Body of pancreas (tissue), 4 donors: ENCODE results near the gene DNAH10. TPM values are rescaled to one million over a fixed set of nuclear protein-coding genes. Genes with fewer than 3 reads are reported as not detected.
A peak's percentile ranks its signal among the peaks of the same experiment; 100 is the strongest.

Experiments
- ATAC-seq: fragments of 150-250 bp; one replicate; pipeline ENCODE4 v1.9.1; 2016
- DNase-seq, 4 donors: peaks; one replicate each; pipeline ENCODE4 v3.0.0-alpha.2; 2019
- H3K27ac ChIP-seq, 4 donors: fragments of 200-600 bp; sonication (generic); 1 replicate in 3 of 4; 2 replicates in 1 of 4; pipeline versions ENCODE4 v1.5.1 to v1.6.1; 2016 to 2019; ENCODE audit warnings: mild to moderate bottlenecking in 1 of 4, mixed read lengths in 1 of 4, moderate library complexity in 1 of 4
- H3K27me3 ChIP-seq, 2 donors: fragments of 200-600 bp; sonication (generic); one replicate each; pipeline ENCODE4 v1.6.0; 2016; ENCODE audit warnings: mild to moderate bottlenecking in 1 of 2
- H3K36me3 ChIP-seq, 2 donors: fragments of 200-600 bp; sonication (generic); replicated peaks in 1 of 2; 2 replicates each; pipeline ENCODE4 v1.5.1; 2016; ENCODE audit warnings: low read depth in 2 of 2; ENCODE audit not compliant: insufficient read depth in 1 of 2
- H3K4me1 ChIP-seq: fragments of 200-600 bp; sonication (generic); one replicate; pipeline ENCODE4 v1.6.0; 2016
- H3K4me3 ChIP-seq, 2 donors: fragments of 200-600 bp; sonication (generic); 1 replicate in 1 of 2; 2 replicates in 1 of 2; pipeline ENCODE4 v1.5.1; 2016 to 2019
- H3K9me3 ChIP-seq, 3 donors: fragments of 200-600 bp; sonication (generic); 1 replicate in 2 of 3; 2 replicates in 1 of 3; pipeline ENCODE4 v1.5.1; 2016
- POLR2A ChIP-seq, 3 donors: fragments of 450-650 bp; IDR thresholded peaks; one replicate each; pipeline ENCODE4 v1.6.1; 2016; ENCODE audit warnings: antibody characterized with exemption in 3 of 3, mild to moderate bottlenecking in 2 of 3
- WGBS, 2 donors: methylation state at CpG; one replicate each; pipeline ENCODE4 v1.1.5; 2017; 5-methylcytosine and 5-hydroxymethylcytosine counted together
- intact Hi-C: fragments of 100-400 bp; cut with DNase I; formaldehyde crosslinking; loops from one replicate; pipeline ENCODE4 v1.15.1; 2023
- total RNA-seq, 2 donors: library from RNA; depleted of rRNA; stranded (reverse); fragments of >200 nt; gene quantifications; one replicate each; pipeline ENCODE4 v1.1.0, GENCODE V29; 2016
- TF ChIP-seq, protein P1 (sequence below), 7 experiments: fragments of 450-650 bp in 4 of 7; fragments of 200-600 bp in 3 of 7; sonication (generic) in 3 of 7; IDR thresholded peaks; one replicate each; pipeline ENCODE4 v1.5.1; 2016 to 2019; ENCODE audit warnings: antibody characterized with exemption in 7 of 7

Gene DNAH10
- total RNA-seq, 2 donors from 2014 or later, result 0.26 TPM; not detected in 1

DNA sequence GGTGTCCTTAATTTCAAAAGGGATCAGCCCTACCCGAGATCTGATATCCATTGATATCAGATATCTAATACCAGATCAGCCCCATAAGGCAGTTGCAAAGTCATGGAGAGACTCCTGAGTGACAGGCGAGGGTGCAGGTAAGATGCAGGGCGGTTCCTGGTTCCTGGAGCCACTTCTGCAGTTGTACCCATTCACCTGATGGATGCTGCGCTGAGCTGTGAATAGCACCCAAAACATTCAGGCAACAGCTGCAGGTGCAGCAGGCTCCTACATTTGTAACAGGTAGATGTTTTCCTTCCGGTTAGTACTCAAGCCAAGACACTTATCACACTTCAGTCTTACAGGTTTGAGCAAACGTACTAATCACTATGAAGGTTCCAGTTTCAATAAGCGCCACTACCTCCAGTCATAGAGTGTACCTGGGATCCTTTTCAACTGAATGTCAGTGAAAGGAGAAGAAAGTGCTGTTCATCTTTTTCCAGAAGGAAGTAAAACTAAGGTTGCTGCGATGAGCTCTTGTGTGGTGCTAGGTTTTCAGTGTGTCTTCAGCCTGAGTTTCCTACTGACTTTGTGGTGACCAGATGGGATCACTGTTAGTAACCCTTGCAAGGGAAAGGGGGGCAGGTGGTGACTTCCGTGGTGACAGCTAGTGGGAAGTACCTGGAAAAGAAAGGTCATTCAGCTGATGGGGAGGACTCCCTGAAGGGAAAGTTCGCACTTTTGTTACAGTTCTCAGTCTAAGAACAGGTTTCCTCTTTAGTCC lies 48.1 kb upstream of the DNAH10 start:
- Histone ChIP-seq H3K36me3 (no peaks in the 10 kb centered on the region), H3K4me1 (peaks cover 24% of the 10 kb centered on the region), H3K4me3 (no peak overlapping the region), H3K9me3 (no peaks in the 10 kb centered on the region), H3K27me3 (no peaks in the 10 kb centered on the region), H3K27ac (peak overlapping the region in 3 of 4 donors; percentile 32 to 50 (median 45))
- DNase-seq (peak; percentile 19 to 49 (median 29)), ATAC-seq (no peak)
- no peak for TF ChIP-seq POLR2A (IDR thresholded peaks at IDR 0.05)
- TF ChIP-seq, protein P1, sequence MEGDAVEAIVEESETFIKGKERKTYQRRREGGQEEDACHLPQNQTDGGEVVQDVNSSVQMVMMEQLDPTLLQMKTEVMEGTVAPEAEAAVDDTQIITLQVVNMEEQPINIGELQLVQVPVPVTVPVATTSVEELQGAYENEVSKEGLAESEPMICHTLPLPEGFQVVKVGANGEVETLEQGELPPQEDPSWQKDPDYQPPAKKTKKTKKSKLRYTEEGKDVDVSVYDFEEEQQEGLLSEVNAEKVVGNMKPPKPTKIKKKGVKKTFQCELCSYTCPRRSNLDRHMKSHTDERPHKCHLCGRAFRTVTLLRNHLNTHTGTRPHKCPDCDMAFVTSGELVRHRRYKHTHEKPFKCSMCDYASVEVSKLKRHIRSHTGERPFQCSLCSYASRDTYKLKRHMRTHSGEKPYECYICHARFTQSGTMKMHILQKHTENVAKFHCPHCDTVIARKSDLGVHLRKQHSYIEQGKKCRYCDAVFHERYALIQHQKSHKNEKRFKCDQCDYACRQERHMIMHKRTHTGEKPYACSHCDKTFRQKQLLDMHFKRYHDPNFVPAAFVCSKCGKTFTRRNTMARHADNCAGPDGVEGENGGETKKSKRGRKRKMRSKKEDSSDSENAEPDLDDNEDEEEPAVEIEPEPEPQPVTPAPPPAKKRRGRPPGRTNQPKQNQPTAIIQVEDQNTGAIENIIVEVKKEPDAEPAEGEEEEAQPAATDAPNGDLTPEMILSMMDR (IDR thresholded peaks at IDR 0.05), result no peak
- 25 to 47% methylated on average over 10 of the region's 10 CpGs for WGBS, 2 donors
- intact Hi-C loops, result no loop called here

DNA sequence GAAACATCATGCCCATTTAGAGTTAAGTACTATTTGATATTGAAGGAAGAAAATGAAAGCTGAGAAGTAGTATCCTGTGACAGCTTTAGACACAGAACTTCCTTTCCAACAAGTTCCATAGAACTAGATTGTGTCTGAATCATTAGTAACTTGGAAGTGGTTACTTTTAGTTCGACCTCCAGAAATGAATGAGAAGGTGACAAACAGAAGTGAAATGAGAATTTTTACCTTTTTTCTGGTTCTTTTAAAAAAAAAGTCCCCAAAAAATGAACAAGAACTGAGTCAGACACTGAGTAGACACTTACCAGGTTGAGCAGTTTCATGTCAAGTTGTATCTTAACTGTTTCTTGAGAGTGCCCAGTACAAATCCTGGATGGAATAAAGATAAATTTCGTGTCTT lies 46.9 kb upstream of the DNAH10 start:
- H3K4me3 ChIP-seq, result no peak overlapping the region
- H3K36me3 ChIP-seq, result no peaks in the 10 kb centered on the region
- intact Hi-C loops, result no loop called here
- ATAC-seq (no peak), DNase-seq (no peak)
- H3K4me1 ChIP-seq, result peaks cover 24% of the 10 kb centered on the region
- H3K9me3 ChIP-seq, result no peaks in the 10 kb centered on the region
- WGBS, 2 donors, result 48 to 51% methylated on average over 2 of the region's 2 CpGs
- H3K27ac ChIP-seq, result no peak overlapping the region
- TF ChIP-seq POLR2A (IDR thresholded peaks at IDR 0.05), result no peak
- TF ChIP-seq, protein P1 (IDR thresholded peaks at IDR 0.05), result no peak
- H3K27me3 ChIP-seq, result no peaks in the 10 kb centered on the region

DNA sequence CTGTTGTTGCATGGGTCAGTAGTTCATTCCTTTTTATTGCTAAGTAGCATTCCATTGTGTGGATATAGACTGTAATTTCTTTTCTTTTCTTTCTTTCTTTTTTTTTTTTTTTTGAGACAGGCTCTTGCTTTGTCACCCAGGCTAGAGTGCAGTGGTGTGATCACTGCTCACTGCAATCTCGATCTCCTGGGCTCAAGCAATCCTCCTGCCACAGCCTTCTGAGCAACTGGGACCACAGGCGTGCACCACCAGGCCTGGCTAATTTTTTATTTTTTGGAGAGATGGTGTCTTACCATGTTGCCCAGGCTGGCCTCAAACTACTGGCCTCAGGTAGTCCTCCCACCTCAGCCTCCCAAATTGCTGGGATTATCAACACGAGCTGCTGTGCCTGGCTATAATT lies 44.8 kb upstream of the DNAH10 start:
- no peak for TF ChIP-seq POLR2A (IDR thresholded peaks at IDR 0.05)
- TF ChIP-seq, protein P1 (IDR thresholded peaks at IDR 0.05), result no peak
- Histone ChIP-seq H3K27me3 (no peaks in the 10 kb centered on the region), H3K4me3 (no peak overlapping the region), H3K36me3 (no peaks in the 10 kb centered on the region), H3K27ac (no peak overlapping the region), H3K4me1 (peaks cover 19% of the 10 kb centered on the region), H3K9me3 (no peaks in the 10 kb centered on the region)
- intact Hi-C loops, result no loop called here
- ATAC-seq (no peak), DNase-seq (no peak)
- 94% methylated on average over 3 of the region's 3 CpGs for WGBS, 2 donors

DNA sequence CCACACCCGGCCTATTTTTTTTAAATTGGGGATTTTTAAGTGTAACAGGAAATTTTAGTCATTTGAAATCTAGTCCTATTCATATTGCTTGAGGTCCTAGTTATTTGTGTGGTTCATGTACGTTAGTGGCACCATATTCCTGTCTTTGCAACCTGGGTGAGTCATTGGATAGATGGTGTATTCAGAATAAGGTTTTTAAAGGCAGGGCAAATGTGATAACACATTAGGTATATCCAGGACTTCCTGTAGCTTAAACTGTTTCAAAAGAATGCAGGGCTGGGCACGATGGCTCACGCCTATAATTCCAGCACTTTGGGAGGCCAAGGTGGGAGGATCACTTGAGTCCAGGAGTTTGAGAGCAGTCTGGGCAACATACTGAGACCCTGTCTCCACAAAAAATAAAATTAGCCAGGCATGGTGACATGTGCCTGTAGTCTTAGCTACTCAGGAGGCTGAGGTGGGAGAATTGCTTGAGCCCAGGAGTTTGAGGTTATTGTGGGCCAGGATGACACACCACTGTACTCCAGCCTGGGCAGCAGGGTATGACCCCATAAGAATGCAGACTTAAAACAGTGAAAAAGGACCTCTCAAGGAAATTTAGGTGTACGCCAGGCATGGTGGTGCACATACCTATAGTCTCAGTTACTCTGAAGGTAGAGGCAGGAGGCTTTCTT lies 41.8 kb upstream of the DNAH10 start:
- no peaks in the 10 kb centered on the region for H3K4me1 ChIP-seq
- no peak for TF ChIP-seq POLR2A (IDR thresholded peaks at IDR 0.05)
- TF ChIP-seq, protein P1 (IDR thresholded peaks at IDR 0.05), result no peak
- H3K36me3 ChIP-seq, result peaks cover 0 to under 1% of the 10 kb centered on the region in 2 donors
- no peaks in the 10 kb centered on the region for H3K9me3 ChIP-seq
- DNase-seq (no peak), ATAC-seq (no peak)
- intact Hi-C loops, result no loop called here
- 85 to 97% methylated on average over 5 of the region's 5 CpGs for WGBS, 2 donors
- no peak overlapping the region for H3K27ac ChIP-seq
- H3K27me3 ChIP-seq, result no peaks in the 10 kb centered on the region
- no peak overlapping the region for H3K4me3 ChIP-seq
